ENCODE results near the gene MTHFD1L.

MTHFD1L gene

DNA sequence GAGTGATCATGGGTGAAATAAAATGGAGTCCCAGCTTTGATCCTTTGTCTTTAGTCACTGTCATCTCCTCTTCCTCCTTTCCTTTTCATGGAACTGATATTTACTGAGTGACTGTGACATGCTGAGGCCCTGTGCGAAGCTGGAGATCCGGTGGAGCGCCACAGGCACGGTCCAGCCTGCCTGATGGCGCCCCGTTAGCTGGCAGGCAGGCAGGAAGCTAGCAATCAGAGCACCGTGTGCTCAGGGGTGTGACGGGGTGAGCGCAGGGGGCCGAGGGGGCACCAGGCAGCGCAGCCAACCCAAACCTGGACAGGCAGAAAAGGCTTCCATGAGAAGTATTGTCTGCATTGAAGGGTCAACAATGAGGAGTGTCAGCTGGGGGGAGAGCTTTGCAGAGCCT, 274.0 kb downstream of the MTHFD1L start:
- TF ChIP-seq CTCF (IDR thresholded peaks at IDR 0.05): no peak
- Histone ChIP-seq H3K27me3 (no peaks in the 10 kb centered on the region), H3K4me3 (ENCODE audit: low read depth in 1 of 2, low read length in 1 of 2) (no peak overlapping the region)

DNA sequence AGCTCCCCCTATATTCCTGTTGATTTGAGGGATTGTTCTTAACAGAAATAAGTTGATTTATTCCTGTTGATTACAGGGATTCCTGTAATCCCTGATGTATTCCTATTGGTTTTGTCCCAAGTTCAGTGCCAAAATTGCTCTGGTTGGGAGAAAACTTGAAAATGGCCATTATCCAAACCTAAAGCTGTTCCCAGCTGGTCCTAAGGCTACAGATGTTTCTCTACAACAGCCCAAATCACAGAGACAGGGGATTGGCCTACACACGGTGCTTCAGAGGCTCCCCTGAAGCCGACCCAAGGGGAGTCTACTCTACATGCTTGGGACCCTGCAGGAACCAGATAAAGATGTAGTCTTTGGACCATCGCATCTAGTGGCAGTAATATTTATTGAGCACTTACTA, 275.3 kb downstream of the MTHFD1L start:
- no peaks in the 10 kb centered on the region for H3K36me3 ChIP-seq
- H3K9me3 ChIP-seq: no peaks in the 10 kb centered on the region
- H3K4me1 ChIP-seq (ENCODE audit: control insufficient read depth in 1 of 2, insufficient read depth in 1 of 2, low read depth in 1 of 2, low read length in 1 of 2): no peaks in the 10 kb centered on the region
- no peak overlapping the region for H3K27ac ChIP-seq
- no peak for TF ChIP-seq CTCF (IDR thresholded peaks at IDR 0.05)
- no peaks in the 10 kb centered on the region for H3K27me3 ChIP-seq
- no peak overlapping the region for H3K4me3 ChIP-seq (ENCODE audit: low read depth in 1 of 2, low read length in 1 of 2)

More for the DNA sequence above, 274.0 kb downstream of the MTHFD1L start:
- no peaks in the 10 kb centered on the region for H3K4me1 ChIP-seq (ENCODE audit: control insufficient read depth in 1 of 2, insufficient read depth in 1 of 2, low read depth in 1 of 2, low read length in 1 of 2)
- H3K36me3 ChIP-seq: no peaks in the 10 kb centered on the region
- H3K9me3 ChIP-seq: no peaks in the 10 kb centered on the region
- no peak overlapping the region for H3K27ac ChIP-seq

- Histone ChIP-seq H3K9me3 (no peaks in the 10 kb centered on the region), H3K36me3 (no peaks in the 10 kb centered on the region), H3K4me1 (ENCODE audit: control insufficient read depth in 1 of 2, insufficient read depth in 1 of 2, low read depth in 1 of 2, low read length in 1 of 2) (no peaks in the 10 kb centered on the region), H3K27ac (no peak overlapping the region), H3K27me3 (no peaks in the 10 kb centered on the region), H3K4me3 (ENCODE audit: low read depth in 1 of 2, low read length in 1 of 2) (no peak overlapping the region)
- TF ChIP-seq CTCF (IDR thresholded peaks at IDR 0.05): no peak
These were observed 276.2 kb downstream of the MTHFD1L start for GRCh38 chr6:151141685-151142084.

DNA sequence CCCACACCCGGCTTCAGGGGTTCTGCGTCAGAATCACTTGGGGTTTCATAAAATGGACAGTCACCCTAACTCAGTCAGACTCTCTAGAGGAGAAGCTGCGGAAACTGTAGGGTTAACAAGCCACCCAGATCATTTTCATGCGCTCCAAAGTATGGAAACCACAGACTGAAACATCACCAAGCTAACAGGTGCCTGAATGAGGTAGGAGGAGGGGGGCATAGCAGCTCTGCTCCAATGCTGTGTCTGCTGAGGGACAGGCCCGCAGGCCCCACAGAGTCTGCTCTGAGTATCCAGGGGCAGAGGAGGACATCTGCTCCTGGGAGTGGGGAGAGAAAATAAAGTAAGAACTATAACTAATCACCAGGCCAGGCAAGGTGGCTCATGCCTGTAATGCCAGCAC, 277.2 kb downstream of the MTHFD1L start:
- Histone ChIP-seq H3K27me3 (no peaks in the 10 kb centered on the region), H3K27ac (no peak overlapping the region), H3K36me3 (no peaks in the 10 kb centered on the region), H3K4me3 (ENCODE audit: low read depth in 1 of 2, low read length in 1 of 2) (no peak overlapping the region), H3K9me3 (no peaks in the 10 kb centered on the region), H3K4me1 (ENCODE audit: control insufficient read depth in 1 of 2, insufficient read depth in 1 of 2, low read depth in 1 of 2, low read length in 1 of 2) (no peaks in the 10 kb centered on the region)
- no peak for TF ChIP-seq CTCF (IDR thresholded peaks at IDR 0.05)

DNA sequence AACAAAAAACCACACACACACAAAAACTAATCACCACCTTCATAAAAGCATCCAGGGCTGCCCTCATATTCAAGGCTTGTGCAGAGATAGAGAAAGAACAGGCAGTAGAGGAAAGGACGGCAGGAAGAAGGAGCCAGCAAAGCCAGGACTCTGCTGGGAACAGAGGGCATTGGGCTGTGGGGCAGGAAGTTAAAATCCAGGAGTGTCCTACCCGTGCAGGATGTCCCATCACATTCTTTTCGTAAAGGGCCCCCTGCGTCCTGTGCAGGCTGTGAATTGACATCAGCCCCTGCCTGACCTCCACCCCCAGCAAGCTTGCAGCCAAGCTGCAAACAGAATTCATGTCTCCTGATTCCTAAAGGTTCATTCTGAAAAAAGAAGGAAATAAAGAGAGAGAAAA, 277.8 kb downstream of the MTHFD1L start:
- no peaks in the 10 kb centered on the region for H3K4me1 ChIP-seq (ENCODE audit: control insufficient read depth in 1 of 2, insufficient read depth in 1 of 2, low read depth in 1 of 2, low read length in 1 of 2)
- no peak for TF ChIP-seq CTCF (IDR thresholded peaks at IDR 0.05)
- no peak overlapping the region for H3K4me3 ChIP-seq (ENCODE audit: low read depth in 1 of 2, low read length in 1 of 2)
- no peak overlapping the region for H3K27ac ChIP-seq
- no peaks in the 10 kb centered on the region for H3K9me3 ChIP-seq
- H3K27me3 ChIP-seq: no peaks in the 10 kb centered on the region
- no peaks in the 10 kb centered on the region for H3K36me3 ChIP-seq

- TF ChIP-seq CTCF (IDR thresholded peaks at IDR 0.05): no peak
- H3K36me3 ChIP-seq: no peaks in the 10 kb centered on the region
- no peaks in the 10 kb centered on the region for H3K4me1 ChIP-seq (ENCODE audit: control insufficient read depth in 1 of 2, insufficient read depth in 1 of 2, low read depth in 1 of 2, low read length in 1 of 2)
- H3K4me3 ChIP-seq (ENCODE audit: low read depth in 1 of 2, low read length in 1 of 2): no peak overlapping the region
- H3K9me3 ChIP-seq: no peaks in the 10 kb centered on the region
- H3K27ac ChIP-seq: no peak overlapping the region
- H3K27me3 ChIP-seq: no peaks in the 10 kb centered on the region
These were observed 278.3 kb downstream of the MTHFD1L start for GRCh38 chr6:151143806-151144205.

All from neutrophil (primary cell).